HPDE6-E6E7 (cell line): ENCODE measurements around the gene SETDB2.

Experiments
- DNase-seq: peaks from one replicate; pipeline ENCODE4 v3.0.0; 2011; ENCODE audit warnings: missing footprints; ENCODE audit errors: extremely low spot score

The SETDB2 gene, protein sequence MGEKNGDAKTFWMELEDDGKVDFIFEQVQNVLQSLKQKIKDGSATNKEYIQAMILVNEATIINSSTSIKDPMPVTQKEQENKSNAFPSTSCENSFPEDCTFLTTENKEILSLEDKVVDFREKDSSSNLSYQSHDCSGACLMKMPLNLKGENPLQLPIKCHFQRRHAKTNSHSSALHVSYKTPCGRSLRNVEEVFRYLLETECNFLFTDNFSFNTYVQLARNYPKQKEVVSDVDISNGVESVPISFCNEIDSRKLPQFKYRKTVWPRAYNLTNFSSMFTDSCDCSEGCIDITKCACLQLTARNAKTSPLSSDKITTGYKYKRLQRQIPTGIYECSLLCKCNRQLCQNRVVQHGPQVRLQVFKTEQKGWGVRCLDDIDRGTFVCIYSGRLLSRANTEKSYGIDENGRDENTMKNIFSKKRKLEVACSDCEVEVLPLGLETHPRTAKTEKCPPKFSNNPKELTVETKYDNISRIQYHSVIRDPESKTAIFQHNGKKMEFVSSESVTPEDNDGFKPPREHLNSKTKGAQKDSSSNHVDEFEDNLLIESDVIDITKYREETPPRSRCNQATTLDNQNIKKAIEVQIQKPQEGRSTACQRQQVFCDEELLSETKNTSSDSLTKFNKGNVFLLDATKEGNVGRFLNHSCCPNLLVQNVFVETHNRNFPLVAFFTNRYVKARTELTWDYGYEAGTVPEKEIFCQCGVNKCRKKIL

GRCh38 chr13:49443704-49444523 is at the start of gene SETDB2, which contains the start of gene CAB39L:
SETDB2 (plus strand) TSS chr13:49444274; CDS start chr13:49451894, 7,620 bp downstream.
CAB39L (minus strand) TSS chr13:49444064; CDS start chr13:49382910, 61,154 bp downstream.
- peak; percentile 61 for DNase-seq

- DNase-seq: no peak
Measured at GRCh38 chr13:49395451-49395865, 48.6 kb upstream of the SETDB2 start.

- no peak for DNase-seq
Measured at GRCh38 chr13:49395878-49396380, 48.1 kb upstream of the SETDB2 start.

- no peak for DNase-seq
Measured at GRCh38 chr13:49399801-49400472, 44.1 kb upstream of the SETDB2 start.

GRCh38 chr13:49400755-49401659 is 43.1 kb upstream of the SETDB2 start:
- no peak for DNase-seq

- no peak for DNase-seq
Measured at GRCh38 chr13:49403996-49404702, 39.9 kb upstream of the SETDB2 start.

DNA sequence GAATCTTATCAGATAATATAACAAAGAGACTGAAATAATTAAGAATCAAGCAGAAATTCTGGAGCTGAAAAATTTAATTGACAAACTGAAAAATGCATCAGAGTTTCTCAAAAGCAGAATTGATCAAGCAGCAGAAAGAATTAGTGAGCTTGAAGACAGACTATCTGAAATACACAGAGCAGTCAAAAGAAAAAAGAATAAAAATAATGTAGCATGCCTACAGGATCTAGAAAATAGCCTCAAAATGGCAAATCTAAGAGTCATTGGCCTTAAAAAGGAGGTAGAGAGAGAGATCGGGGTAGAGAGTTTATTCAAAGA is 39.4 kb upstream of the SETDB2 start:
- DNase-seq: no peak

DNA sequence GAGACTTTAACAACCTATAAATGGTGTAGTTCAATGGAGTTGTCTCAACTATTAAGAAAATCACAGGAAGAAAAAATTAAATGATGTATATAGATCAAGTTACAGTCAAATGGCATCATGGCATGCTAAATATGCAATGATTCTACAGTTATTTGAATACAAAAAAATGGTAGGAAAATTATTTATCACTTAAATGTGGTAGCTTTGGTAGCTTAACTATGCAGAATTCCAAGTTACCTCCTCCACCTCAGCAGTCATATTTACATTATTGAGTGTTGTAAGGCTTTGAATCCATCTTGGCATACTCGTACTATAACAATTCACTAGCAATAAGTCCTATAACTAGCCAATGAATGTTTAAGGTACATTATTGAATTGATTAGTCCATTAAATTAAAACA is 37.0 kb upstream of the SETDB2 start:
- no peak for DNase-seq

GRCh38 chr13:49407936-49408335 is 36.1 kb upstream of the SETDB2 start:
- no peak for DNase-seq

DNA sequence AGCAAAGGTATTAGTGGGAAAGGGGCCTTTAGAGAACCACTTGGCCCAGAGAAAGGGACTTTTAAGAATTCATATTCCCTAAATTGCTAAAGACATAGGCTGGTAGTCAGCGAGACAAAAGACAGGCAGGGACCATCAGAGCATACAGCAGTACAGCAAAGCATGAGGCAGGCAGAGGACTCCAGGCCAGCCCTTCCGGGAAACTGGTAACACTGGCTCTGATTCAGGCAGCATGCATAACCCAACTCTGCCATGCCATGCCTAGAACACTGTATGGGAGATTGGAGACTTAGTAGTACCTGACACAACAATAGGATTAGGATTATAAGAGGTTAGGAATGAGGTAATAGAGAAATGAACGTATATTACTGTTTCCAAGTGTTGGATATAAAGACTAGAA is 35.1 kb upstream of the SETDB2 start:
- no peak for DNase-seq

DNA sequence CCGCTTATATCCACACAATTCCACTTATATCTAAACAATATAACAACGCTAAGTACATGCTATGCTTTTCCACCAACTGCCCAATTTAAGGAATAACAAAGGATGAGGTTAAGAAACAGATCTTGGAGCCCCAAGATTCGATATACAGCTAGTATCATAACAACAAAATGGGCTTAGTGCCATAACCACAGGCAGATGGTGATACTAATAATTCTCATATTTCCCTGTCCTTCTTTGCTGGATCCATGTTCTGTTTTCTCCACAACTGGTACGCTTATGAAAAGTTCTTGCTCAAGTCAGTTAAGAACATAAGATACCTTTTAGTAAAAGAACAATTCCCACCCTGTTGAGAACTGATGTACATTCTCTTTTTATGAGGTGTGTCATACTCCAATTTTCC is 34.1 kb upstream of the SETDB2 start:
- DNase-seq: no peak

- no peak for DNase-seq
Measured at GRCh38 chr13:49410477-49410876, 33.6 kb upstream of the SETDB2 start.

DNA sequence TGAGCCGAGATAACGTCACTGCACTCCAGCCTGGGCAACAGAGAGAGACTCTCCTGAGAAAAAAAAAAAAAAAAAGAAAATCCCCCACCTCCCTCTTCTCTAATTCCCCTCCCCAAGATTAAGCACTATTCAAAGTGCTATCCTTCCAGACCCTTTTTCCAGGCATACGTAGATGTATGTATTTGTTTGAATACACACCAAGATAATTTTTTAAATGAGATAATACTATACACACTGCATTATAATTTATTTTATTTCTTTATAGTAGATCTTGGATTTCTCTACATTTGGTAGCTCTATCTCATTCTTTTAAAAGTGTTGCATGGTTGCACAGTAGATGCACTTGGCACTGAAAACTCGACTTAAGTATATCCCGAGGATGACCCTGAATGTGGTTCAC is 32.7 kb upstream of the SETDB2 start:
- DNase-seq: no peak

- no peak for DNase-seq
Measured at GRCh38 chr13:49412749-49413148, 31.3 kb upstream of the SETDB2 start.

DNA sequence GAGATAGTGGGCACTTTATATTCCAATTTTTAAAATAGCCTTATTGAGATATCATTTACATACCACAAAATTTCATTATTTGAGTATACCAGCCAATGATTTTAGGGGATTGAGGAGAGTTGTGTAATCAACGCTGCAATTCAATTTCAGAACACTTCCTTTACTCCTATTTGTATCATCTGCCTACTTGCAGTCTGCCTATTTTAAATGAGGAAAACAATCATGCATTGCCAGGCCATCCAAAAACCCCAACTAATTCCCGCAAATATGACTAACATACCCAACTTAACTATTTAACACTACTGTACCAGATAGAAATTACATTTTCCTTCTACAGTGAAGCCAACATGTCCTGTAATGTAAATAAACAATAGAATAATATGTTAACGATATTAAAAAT is 26.9 kb upstream of the SETDB2 start:
- DNase-seq: no peak

DNA sequence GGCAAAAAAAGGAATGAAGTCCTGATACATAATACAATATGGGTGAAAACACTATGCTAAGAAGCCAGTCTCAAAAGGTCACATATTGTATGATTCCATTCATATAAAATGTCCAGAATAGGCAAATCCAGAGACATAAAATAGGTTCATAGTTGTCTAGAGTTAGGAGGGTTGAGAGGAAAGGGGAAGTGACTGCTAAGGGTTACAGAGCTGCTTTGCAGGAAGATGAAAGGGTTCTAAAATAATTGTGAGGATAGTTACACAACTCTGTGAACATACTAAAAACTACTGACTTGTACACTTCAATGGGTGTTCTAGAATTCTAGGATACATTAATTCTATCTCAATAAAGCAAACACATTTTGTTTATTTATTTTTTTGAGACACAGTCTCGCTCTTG is 25.9 kb upstream of the SETDB2 start:
- no peak for DNase-seq

DNA sequence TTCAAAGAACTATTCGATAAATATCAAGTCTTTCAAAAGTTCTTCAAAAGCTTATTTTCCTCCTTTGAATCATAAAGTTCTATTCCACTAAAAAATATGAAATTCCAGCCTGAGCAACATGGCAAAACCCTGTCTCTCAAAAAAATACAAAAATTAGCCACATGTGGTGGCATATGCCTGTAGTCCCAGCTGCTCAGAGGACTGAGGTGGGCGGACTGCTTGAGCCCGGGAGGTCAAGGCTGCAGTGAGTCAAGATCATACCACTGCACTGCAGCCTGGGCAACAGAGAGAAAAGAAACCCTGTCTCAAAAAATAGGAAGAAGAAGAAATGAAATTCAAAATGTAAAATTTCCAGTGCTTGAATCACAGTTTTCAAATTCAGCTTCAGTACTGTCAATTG is 24.8 kb upstream of the SETDB2 start:
- DNase-seq: no peak

GRCh38 chr13:49421391-49421790 is 22.7 kb upstream of the SETDB2 start:
- DNase-seq: no peak

DNA sequence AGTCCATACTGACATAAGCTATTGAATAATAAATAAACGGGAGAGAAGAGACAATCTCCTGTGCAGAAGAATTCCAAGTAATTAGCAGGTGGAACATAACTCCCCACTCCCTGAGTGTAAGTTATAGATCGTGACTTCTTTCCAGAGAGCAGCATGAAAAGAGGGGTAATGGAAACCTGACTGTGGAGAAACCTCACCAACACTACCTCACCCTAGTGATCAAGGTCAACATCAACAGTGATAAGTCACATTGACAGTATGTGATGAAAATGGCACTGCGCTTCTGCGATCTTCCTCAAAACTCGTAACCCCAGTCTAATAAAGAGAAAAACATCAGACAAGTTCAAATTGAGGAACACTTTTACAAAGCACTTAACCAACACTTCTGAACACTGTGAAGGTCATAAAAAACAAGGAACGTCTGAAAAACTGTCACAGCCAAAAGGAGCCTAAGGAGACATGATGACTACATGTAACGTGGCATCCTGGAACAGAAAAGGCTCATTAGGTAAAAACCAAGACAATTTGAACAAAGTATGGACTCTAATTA is 20.0 kb upstream of the SETDB2 start:
- DNase-seq: no peak
